ENCODE measurements around the gene RIIAD1.

DNA sequence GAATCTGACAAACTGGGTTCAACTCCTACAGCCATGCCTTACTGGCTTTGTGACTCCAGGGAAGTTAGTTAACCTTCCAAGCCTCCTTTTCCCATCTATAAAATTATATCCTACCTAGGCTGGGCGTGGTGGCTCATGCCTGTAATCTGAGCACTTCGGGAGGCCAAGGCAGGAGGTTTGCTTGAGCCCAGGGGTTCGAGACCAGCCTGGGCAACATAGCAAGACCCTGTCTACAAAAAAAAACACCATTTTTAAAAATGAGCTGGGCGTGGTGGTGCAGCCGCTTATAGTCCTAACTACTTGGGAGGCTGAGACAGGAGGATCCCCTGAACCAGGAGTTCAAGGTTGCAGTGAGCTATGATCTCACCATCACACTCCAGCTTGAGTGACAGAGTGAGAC, 19.8 kb upstream of the RIIAD1 start:
- TF ChIP-seq YY1 (IDR thresholded peaks at IDR 0.05; ENCODE audit: insufficient read depth, insufficient read length): no peak
- no peak for TF ChIP-seq ZNF274 (IDR thresholded peaks at IDR 0.05; ENCODE audit: low read depth, low read length)
- no peak for TF ChIP-seq SUZ12 (IDR thresholded peaks at IDR 0.05; ENCODE audit: extremely low read depth, insufficient read depth, insufficient read length)
